ENCODE data around the gene SLC35F1. TPM values are rescaled to one million over a fixed set of nuclear protein-coding genes. Genes with fewer than 3 reads are reported as not detected.

SLC35F1 gene
- total and polyA plus RNA-seq, 9 of the 15 experiments (the other 6 are each of a cell fraction or from before 2014, with no cell fraction given), result 0.03 to 0.06 TPM; not detected in 7

DNA sequence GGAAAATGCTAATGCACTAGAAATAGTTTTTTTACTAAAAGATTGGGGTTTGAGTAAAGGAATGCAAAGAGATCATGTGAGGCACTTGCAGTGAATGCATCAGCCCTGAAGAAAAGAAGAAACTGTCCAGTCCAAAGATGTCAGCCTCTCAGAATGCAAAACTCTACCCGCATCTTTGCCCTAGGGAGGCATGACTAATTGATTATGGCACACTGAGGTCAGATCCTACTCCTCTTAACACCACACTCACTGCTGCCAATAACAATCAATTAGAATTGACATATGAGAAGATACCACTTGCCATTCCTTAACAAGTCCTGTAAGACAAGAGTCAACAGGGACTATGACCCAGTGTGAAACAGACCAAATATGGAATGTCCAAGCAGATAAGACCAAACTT, 378.7 kb downstream of the SLC35F1 start:
- FAIRE-seq (no peak), DNase-seq (ENCODE audit: extremely low read depth in 1 of 4, low spot score in 3 of 4) (no peak), ATAC-seq (no peak)
- peaks cover 4 to 8% of the 10 kb centered on the region in 2 experiments; a peak in 3 of 5 replicates for H3K27me3 ChIP-seq (ENCODE audit: control insufficient read depth in 2 of 2, insufficient read depth in 2 of 2, low read length in 2 of 2)
- CTCF ChIA-PET (ENCODE audit: low intra/inter-chr PET ratio), result interaction anchor here (3.2 kb wide), 1 partner anchor 265 kb away, joined by 25 read pairs; no protein-coding TSS in a partner anchor
- POLR2A ChIA-PET, result interaction anchor here (0.6 to 0.7 kb wide), 2 partner anchors 385 to 498 kb away, joined by 3 read pairs; no protein-coding TSS in a partner anchor
- H3K36me3 ChIP-seq (ENCODE audit: control insufficient read depth, insufficient read depth, low read length), result no peaks in the 10 kb centered on the region
- no peaks in the 10 kb centered on the region for H4K20me1 ChIP-seq (replicated peaks; ENCODE audit: control insufficient read depth, insufficient read depth, low read length)
- no peaks in the 10 kb centered on the region for H3K9me1 ChIP-seq (ENCODE audit: control insufficient read depth, insufficient read depth, low read length)
- in situ Hi-C loops (cut with MboI) (loop anchor here (10.0 kb wide), 3 partner anchors 269 to 829 kb away; no protein-coding TSS in a partner anchor), intact Hi-C loops (cut with micrococcal nuclease) (loop anchor here (2.0 to 10.0 kb wide), 3 partner anchors 223 to 679 kb away; no protein-coding TSS in a partner anchor)
- no peaks in the 10 kb centered on the region for H3K79me2 ChIP-seq (ENCODE audit: control insufficient read depth, insufficient read depth, low read length)
- no peak for TF ChIP-seq POLR2G (IDR thresholded peaks at IDR 0.05; ENCODE audit: low read depth, low read length)
- TF ChIP-seq ZNF140 (CRISPR knock-in tag; IDR thresholded peaks at IDR 0.05), result no peak
- TF ChIP-seq SREBF1 (IDR thresholded peaks at IDR 0.05; ENCODE audit: borderline replicate concordance, low read depth, low read length), result no peak
- no peak for TF ChIP-seq SREBF2 (CRISPR knock-in tag; IDR thresholded peaks at IDR 0.05)
- TF ChIP-seq RBM15 (IDR thresholded peaks at IDR 0.05; ENCODE audit: insufficient read depth, low read length), result no peak
- TF ChIP-seq SMARCC2 (IDR thresholded peaks at IDR 0.05; ENCODE audit: low read depth), result no peak
- H3K4me2 ChIP-seq (ENCODE audit: insufficient read depth, low read length), result no peak overlapping the region
- H2AFZ ChIP-seq (ENCODE audit: low read depth, low read length), result no peak overlapping the region
- no peak overlapping the region for H3K9ac ChIP-seq (ENCODE audit: insufficient read depth in 1 of 2, low read depth in 2 of 2, low read length in 2 of 2)
- BruUV-seq (replicated peaks), result no TSS peak
- H3K4me1 ChIP-seq (replicated peaks in 1 of 2; ENCODE audit: control insufficient read depth in 2 of 2, insufficient read depth in 2 of 2, low read length in 2 of 2), result no peaks in the 10 kb centered on the region
- no peak overlapping the region for H3K27ac ChIP-seq (ENCODE audit: extremely low read depth, low read depth, low read length)
- H3K9me3 ChIP-seq (replicated peaks; ENCODE audit: control insufficient read depth, insufficient read depth, low read depth, low read length), result no peaks in the 10 kb centered on the region
- 0% methylated on average over 1 of the region's 1 CpG for WGBS (ENCODE audit: insufficient coverage, low coverage, missing lambda C conversion rate)
- H3K4me3 ChIP-seq, result no peak overlapping the region
